Measurements from ENCODE around the gene STIM1.
"Not testable (repeated sequence)": the region's sequence is repeated elsewhere in the genome, so short reads cannot be mapped to it uniquely, and the experiment has no call there.

The STIM1 gene

DNA sequence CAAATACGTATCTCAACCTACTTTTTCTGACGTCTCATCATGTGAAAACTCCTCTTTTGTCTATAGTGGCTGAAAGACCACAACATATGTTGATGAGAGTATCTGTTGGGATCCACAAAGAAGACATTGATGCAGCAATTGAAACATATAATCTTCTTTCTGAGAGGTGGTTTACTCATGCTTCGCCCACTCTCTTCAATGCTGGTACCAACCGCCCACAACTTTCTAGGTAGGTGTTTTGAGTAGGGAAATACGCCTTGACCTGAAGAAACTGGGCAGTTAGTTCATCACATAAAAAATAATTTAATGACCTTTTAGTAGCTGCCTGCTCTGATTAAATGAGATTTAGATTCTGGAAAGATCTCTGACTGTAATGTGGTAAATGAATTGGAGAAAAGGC lies 256.4 kb downstream of the STIM1 start:
- DNase-seq (ENCODE audit: low read depth in 2 of 2), result no peak

DNA sequence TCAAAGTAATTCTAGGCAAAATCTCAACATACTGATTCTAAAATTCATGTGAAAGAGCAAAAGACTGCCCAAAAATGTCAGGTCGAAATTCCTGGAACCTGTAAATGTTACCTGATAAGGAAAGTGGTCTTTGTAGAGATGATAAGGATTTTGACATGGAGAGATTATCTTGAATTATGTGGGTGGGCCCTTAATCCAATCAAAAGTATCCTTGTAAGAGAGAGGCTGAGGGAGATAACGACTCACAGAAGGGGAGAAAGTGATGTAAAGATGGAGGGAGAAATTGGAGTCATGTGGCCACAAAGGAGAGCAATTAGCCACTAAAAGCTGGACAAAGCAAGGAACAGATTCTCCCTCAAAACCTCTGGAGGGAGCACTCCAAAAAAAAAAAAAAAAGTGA lies 259.7 kb downstream of the STIM1 start:
- DNase-seq (ENCODE audit: low read depth in 2 of 2), result no peak

DNA sequence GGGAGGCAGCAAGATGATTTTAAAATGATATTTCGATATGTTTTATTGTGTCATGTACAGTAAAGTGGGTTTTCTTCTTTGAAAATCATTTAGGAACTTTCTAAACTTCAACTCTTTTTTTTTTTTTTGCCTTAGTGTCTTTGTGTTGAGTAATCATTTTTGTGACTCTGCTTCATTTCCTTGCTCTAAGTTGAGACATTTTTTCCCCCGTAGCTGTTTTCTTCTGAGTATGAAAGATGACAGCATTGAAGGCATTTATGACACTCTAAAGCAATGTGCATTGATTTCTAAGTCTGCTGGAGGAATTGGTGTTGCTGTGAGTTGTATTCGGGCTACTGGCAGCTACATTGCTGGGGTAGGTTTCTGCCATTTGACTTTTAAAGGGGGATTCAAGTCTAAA lies 262.6 kb downstream of the STIM1 start:
- DNase-seq (ENCODE audit: low read depth in 2 of 2), result no peak

DNA sequence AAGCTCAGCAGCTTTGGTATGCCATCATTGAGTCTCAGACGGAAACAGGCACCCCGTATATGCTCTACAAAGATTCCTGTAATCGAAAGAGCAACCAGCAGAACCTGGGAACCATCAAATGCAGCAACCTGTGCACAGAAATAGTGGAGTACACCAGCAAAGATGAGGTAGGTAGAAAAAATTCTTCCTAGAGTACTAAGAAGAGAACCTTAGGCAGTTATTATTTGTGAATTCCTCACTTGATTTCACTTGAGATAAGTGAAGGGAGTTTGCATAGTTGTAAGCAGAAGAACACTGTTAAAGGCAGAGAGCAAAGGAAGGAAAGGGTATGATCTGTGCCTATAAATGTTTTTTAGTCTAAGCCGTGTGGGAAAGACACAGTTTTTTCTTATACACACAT lies 267.8 kb downstream of the STIM1 start:
- DNase-seq (ENCODE audit: low read depth in 2 of 2), result no peak

DNA sequence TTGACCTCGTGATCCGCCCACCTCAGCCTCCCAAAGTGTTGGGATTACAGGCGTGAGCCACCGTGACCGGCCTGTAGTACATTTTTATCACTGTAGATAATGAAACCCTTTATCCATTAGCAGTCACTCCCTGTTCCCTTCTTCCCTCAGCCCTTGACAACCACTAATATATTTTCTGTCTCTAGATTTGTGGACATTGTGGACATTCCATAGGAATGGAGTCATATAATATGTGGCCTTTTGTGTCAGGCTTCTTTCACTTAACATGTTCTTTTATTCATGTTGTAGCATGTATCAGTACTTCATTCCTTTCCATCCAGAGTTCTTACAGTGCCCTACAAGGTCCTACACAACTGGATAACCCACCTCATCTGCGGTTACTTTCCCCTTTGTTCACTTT lies 269.7 kb downstream of the STIM1 start:
- DNase-seq (ENCODE audit: low read depth in 2 of 2), result no peak

DNA sequence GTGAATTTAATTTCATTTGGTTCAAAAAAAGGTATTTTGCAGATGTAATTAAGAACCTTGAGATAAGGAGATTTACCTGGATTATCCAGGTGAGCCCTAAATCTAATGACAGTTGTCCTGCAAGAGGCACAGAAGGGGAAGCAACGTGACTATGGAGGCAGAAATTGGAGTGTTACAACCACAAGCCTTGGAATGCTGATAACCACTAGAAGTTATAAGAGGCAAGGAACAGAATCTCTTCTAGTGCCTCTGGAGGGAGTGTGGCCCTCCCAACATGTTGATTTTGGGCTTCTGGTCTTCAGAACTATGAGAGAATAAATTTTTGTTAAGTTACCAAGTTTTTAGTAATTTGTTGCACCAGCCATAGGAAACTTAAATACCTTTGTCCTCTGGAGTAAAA lies 271.9 kb downstream of the STIM1 start:
- no peak for DNase-seq (ENCODE audit: low read depth in 2 of 2)

DNA sequence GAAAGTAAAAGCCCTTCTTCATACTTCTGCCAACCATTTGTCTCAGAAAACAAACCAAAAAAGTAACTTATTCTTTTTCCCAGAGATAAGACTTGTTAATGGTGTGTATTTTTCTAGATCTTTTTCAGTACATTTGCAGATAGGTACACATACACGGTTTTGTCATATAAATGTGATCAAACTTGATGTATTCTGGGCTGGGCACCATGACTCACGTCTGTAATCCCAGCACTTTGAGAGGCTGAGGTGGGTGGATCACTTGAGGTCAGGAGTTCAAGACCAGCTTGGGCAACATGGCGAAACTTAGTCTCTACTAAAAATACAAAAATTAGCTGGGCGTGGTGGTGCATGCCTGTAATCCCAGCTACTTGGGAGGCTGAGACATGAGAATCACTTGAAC lies 274.8 kb downstream of the STIM1 start:
- not testable (repeated sequence) for DNase-seq (ENCODE audit: low read depth in 2 of 2)

DNA sequence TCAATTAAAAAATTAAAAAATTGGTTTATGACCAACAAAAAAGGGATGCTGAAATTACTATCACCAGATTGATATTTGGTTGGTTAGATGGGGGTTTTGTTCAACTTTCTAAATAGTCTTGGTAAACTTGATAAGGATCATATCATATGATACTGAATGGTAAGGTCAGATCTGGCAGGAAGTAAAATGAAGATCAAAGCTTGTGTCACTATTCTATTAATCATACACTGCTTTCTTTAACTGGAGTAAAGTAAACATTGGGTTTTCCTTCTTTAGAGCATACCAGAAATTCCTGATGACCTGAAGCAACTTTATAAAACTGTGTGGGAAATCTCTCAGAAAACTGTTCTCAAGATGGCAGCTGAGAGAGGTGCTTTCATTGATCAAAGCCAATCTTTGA lies 279.3 kb downstream of the STIM1 start:
- no peak for DNase-seq (ENCODE audit: low read depth in 2 of 2)

DNA sequence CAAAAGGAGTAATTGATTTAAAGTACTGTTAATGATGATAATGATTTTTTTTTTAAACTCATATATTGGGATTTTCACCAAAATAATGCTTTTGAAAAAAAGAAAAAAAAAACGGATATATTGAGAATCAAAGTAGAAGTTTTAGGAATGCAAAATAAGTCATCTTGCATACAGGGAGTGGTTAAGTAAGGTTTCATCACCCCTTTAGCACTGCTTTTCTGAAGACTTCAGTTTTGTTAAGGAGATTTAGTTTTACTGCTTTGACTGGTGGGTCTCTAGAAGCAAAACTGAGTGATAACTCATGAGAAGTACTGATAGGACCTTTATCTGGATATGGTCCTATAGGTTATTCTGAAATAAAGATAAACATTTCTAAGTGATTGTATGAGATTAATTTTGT lies 283.0 kb downstream of the STIM1 start:
- DNase-seq (ENCODE audit: low read depth in 2 of 2), result no peak

DNA sequence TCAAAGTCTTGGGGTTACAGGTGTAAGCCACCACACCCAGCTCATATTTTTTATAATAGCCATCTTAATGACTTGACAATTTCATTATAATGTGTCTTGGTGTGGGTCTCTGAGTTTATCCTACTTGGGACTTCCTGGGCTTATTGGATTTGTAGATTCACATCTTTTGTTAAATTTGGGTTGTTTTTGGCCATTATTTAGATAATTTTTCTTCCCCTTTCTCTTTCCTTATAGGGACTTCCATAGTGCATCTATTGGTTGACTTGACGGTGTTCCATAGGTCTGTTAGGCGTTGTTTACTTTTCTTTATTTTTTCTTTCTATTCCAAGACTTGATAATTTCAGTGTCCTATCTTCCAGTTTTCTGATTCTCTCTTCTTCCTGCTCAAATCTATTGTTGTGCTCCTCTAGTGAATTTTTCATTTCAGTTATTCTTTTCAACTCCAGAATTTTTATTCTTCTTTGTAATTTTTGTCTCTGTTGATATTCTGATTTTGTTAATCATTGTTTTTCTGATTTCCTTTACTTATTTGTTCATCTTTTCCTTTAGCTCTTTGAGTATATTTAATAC lies 284.7 kb downstream of the STIM1 start:
- no peak for DNase-seq (ENCODE audit: low read depth in 2 of 2)
